K562 (cell line): ENCODE data around the gene DAPP1.

Experiments
- CBFB ChIP-seq: sonication (generic); formaldehyde crosslinking; IDR thresholded peaks from 2 replicates; pipeline ENCODE4 v1.4.0; 2020; ENCODE audit warnings: mild to moderate bottlenecking, missing genetic modification reagents
- EP300 ChIP-seq: IDR thresholded peaks from 2 replicates; pipeline ENCODE4 v1.6.1; 2012; ENCODE audit warnings: low read length, improper control_type of control experiment
- RFX5 ChIP-seq: IDR thresholded peaks from 2 replicates; pipeline ENCODE4 v1.6.1; 2011; ENCODE audit warnings: low read depth, mild to moderate bottlenecking, improper control_type of control experiment, low read length
- TAF1 ChIP-seq: IDR thresholded peaks from 2 replicates; pipeline ENCODE4 v1.6.1; 2011; ENCODE audit warnings: mild to moderate bottlenecking, low read length, moderate library complexity; ENCODE audit not compliant: insufficient read depth, control insufficient read depth, severe bottlenecking; ENCODE audit errors: extremely low read depth
- TAF15 ChIP-seq: fragments of 200-400 bp; formaldehyde crosslinking; IDR thresholded peaks from 2 replicates; pipeline ENCODE4 v1.6.1; 2017; ENCODE audit warnings: mild to moderate bottlenecking, low read depth, low read length, moderate library complexity
- ZNF124 ChIP-seq: sonication (generic); formaldehyde crosslinking; IDR thresholded peaks from 2 replicates; pipeline ENCODE4 v1.8.1; 2022; ENCODE audit warnings: missing genetic modification reagents
- ZNF24 ChIP-seq: fragments of 450-650 bp; IDR thresholded peaks from 2 replicates; pipeline ENCODE4 v1.6.1; 2016

GRCh38 chr4:99845179-99845578 is 28.6 kb downstream of the DAPP1 start:
- TF ChIP-seq RFX5 (no peak), ZNF124 (no peak), ZNF24 (no peak), TAF1 (no peak), CBFB (CRISPR knock-in tag) (no peak), TAF15 (no peak), EP300 (no peak)
